Caki2 (cell line): ENCODE data around the gene AGXT2. TPM values are rescaled to one million over a fixed set of nuclear protein-coding genes. Genes with fewer than 3 reads are reported as not detected.
"Not testable (repeated sequence)": the region's sequence is repeated elsewhere in the genome, so short reads cannot be mapped to it uniquely, and the experiment has no call there.

Source experiments
- DNase-seq: peaks from one replicate; pipeline ENCODE4 v3.0.0-alpha.2; 2015; ENCODE audit warnings: low read depth
- in situ Hi-C: cut with HindIII; loops from 2 replicates; pipeline ENCODE4 v1.10.0; 2016; ENCODE audit warnings: low sequenced_read_pairs, low pct_unique_long_range_greater_than_20kb, mixed read lengths
- total RNA-seq: library from RNA; depleted of rRNA; stranded (reverse); fragments of >200 nt; shearing (Covaris generic); gene quantifications from 2 replicates; pipeline ENCODE4 v1.2.3, GENCODE V29; 2014; ENCODE audit warnings: low replicate concordance

Gene AGXT2
- total RNA-seq, 1 experiment from 2014 or later = not detected

DNA sequence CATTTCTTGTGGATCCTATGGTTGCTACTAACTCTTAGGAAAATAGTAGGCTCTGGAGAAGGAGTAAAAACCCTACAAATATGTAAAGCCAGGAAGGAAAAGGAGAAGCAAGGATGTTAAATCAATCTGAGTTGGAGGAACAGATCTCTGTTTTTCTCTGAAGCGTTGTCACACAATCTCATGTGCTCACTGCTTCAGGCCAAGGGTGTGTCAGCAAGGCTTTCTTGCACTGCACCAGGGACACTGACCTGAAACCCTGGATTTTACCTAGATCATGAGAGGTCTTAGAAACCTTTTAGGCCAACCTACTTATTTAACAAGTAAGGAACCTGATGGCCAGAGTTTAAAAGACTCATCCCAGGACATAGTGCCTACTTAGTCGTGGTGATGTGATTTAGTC is 12.5 kb upstream of the AGXT2 start:
- DNase-seq = no peak
- in situ Hi-C loops = no loop called here

DNA sequence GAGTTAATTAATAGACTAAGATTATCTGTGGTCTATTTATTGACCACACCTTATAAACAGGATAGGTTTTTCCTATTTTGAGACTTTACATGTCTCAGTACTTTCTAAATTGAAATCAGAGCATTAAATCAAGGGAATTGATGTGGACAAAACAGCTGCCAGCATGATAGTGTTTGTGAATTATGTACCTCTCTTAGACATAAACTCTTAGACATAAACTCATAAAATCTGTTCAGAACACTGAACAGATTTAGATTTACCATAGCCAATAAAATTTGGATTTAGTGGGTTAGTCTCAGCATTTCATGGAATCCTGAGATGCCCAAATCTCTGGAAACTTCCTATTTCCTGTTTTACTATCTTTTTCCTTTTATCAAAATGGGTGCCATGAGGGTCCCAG is 11.5 kb upstream of the AGXT2 start:
- DNase-seq = no peak

DNA sequence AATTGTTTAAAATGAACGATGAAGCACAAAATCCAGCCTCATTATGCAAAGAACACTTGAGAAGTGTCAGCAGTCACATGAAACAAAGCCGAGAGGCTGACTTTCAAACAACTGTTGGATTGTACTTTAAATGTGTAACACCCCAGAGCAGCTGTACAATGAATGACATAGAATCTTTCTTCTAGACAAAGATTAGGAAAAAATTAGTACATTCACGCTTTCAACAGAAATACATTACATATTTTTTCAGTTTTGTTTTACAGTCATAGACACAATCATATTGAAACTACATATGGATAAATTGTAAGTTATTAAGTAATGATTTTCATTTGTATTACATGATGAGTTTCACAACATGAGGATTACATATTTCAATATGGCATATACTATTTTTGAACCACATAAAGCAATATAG is 10.6 kb upstream of the AGXT2 start:
- in situ Hi-C loops = no loop called here
- DNase-seq = no peak

More for the DNA sequence above, 11.5 kb upstream of the AGXT2 start:
- in situ Hi-C loops = no loop called here

DNA sequence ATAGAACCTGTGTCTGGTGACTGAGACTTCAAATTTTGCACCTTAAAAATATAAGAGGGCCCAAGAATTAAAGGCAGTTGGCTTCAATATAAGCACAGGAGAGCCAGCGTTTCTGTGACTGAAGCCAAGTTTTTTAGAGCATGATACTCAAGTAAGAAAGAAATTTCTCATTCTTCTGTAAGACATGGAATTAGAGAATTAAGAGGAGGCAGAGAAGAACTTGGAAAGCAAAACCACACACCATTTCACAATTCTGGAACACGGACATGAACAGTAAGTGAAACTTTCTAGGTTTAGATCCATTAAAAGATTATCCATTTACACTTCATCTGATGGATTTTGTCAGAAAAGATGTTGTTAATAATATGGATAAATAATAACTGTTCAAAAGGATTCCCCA is 8.9 kb upstream of the AGXT2 start:
- no peak for DNase-seq
- in situ Hi-C loops = no loop called here

DNA sequence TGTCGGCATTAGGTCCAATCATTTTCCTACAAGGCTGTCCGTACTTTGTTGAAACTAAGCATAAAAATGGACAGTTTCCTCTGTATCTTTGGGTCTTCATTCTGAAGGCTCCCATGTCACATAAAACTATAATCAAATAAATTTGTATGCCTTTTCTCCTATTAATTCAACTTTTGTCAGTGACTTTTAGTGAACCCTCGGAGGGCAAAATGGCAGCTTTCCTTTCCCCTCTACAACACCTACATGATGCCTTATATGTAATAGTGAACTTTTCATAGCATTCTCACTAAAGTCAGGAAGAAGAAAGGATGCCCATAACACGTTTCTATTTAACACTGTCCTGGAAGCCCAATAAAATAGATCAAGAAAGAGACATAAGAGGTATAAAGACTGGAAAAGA is 5.1 kb upstream of the AGXT2 start:
- DNase-seq = no peak
- in situ Hi-C loops = no loop called here

DNA sequence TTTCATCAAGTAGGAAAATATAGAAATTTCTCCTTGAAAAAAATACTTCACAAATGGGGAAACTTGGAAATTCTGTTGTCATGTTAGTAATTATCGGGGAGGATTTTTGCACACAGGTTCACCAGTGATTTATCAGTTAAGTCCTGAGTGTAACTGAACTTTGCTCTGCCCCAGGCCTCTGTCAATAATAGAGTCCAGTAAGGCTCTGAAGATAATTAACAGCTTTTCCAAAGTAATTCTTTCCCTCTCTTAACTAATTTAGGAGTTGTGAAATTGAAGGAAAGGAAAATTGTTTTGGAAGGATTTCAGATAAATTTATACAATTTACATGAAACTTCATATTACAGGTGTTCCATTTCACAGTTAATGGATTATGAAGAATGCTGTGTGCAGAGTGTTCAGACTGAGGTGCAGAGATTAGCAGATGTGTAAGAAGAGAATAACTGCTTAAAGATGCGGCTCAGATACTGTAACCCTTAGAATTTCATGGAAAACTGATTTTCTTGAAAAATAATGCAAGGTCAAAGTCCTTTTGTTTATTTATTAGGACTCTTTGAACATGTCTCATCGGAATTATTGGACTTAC is 2.9 kb upstream of the AGXT2 start:
- DNase-seq = no peak
- in situ Hi-C loops = no loop called here

DNA sequence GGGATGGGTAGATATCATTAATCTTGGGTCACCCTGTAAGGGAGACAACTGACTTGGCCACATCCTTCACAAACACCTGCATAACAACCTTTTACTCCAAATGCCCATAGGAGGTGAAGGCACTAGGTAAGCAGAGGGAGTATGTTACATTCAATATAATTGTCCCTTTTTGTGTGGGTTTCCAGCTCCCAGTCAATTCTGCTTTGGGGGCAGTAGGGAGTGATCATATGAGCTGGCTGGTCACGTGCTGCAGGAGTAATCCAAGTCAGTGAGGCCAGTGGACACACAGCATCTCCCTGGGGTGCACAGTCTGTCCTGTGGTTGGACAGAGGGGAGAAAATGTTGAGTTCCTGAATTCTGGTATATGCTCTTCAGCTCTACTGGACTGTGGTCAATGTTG is 1.2 kb upstream of the AGXT2 start:
- DNase-seq = no peak

DNA sequence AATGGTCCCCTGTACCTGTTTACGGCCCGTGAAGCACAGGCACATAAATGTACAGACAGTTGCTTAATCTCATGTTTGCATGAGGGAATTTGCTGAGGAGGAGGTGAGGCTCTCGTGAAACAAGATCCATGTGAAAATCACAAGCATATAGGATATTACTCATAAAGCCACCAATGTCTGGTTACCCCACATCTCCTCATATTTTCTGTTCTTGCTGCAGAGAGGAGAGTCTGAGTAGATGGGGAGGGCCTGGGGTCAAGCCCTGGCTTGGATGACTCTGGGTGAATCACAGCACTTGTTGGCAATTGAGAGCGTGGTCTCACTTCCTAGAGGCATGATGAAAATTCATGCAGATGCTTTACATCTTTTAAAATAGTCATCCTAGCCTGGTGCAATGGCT is 975 bp downstream of the AGXT2 start:
- DNase-seq = no peak
- in situ Hi-C loops = no loop called here

More for the DNA sequence above, 1.2 kb upstream of the AGXT2 start:
- in situ Hi-C loops = no loop called here

DNA sequence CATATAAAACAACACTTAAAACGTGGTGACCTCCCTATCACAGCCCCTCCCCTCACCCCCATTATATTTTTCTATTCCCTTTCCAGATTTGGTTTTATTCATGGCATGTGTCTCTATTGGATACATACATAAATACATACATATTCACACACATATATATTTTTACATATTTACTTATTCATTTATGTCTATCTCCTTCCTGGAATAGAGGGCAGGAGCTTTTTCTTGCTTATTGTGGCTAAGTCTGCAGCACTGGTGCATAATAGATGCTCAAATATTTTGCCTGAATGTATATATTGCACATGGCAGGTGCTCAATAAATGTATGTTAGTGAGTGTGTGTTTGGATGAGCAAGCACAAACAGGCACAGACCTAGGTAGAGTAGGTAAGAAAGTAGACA is 2.5 kb downstream of the AGXT2 start:
- in situ Hi-C loops = no loop called here
- no peak for DNase-seq

DNA sequence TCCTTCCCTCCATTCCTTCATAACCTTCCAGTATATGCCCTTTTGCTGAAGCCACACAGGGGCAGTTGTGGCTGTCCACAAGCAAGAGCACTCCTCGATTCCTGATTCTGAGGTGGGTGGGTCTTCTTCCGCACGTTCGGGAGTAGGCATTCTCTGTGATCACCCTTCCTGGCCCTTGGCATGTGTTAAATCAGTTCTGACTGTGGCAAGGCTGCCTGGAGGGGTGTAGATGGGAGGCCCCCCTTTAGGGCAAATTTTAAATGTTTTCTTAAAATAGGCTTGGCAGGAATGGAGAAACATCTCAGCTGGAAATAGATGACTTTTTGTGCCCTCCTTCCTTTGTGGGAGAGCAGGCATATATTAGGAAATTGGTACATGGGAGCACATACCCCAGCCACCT is 3.1 kb downstream of the AGXT2 start:
- DNase-seq = no peak
- in situ Hi-C loops = no loop called here

DNA sequence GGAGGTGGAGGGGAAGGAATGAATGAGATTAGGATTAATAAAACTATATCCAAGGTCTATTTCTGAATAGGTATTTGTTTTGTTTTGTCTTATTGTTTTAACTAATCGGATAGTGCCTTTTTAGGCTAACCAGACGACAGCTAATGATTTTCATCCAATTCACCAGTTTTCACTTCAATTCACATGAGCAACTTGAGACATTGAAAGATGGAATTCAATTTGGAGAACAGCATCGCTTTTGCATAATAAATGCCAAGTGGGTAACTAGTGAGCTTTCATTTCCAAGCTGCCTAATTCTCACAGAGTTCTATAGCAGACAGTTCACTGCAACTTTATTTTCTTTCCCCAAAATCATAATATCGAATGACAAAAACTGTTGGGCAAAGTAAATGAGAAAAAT is 5.0 kb downstream of the AGXT2 start:
- in situ Hi-C loops = no loop called here
- no peak for DNase-seq

DNA sequence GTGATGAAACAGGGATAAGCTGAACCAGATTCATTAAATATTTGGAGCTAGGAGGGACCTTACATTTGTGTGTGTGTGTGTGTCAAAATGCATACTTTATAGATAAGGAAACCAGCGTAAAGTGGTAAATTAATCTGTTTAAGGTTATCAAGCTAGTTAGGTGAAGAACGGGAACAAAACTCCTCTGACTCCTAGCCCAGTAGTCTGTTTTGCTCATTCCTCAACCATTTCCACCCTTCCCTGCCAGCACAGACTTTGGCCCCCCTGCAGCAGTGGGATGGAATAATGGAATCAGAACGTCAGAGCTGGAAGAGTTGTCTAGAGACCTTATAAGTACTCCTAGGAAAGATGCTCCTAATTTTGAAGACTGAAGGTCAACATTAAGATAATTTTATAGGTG is 6.5 kb downstream of the AGXT2 start:
- DNase-seq = no peak
- in situ Hi-C loops = no loop called here

DNA sequence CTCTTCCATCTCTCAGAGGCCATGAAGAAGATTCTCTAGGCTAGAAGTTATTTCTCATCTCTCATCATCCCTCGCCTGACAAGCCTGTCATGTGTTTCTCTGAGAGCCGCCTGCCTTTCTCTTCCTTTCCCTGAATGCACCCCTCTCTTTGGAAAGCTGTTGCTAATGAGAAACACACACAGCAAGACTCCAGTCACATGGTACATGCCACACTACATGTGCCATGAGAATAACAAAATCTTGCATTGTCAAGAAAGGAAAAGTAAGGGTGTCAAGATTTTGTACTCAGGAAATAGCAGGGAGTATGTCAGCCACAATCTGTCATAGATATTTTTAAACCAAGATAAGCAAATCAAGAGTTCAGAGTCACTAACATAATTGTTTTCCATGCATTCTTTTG is 8.9 kb downstream of the AGXT2 start:
- in situ Hi-C loops = no loop called here
- no peak for DNase-seq

DNA sequence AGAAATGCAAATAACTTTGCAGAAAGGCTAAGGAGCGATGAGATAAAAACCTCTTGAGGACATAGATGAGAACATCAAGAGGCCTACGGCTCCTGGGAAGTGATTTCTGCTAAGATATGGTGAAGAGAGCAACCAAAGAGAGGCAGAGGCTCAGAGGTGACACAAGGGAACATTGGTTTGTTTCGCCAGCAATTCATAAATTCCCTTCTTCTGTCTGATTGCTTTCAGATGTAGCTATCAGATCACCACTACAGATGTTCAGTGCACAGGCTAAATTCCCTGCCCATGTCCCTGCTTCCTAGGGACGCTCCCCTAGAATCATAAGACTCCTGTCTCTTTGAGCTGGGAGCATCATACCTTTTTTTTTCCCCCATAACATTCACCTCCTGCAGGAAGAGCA is 11.2 kb downstream of the AGXT2 start:
- in situ Hi-C loops = no loop called here
- DNase-seq = no peak

DNA sequence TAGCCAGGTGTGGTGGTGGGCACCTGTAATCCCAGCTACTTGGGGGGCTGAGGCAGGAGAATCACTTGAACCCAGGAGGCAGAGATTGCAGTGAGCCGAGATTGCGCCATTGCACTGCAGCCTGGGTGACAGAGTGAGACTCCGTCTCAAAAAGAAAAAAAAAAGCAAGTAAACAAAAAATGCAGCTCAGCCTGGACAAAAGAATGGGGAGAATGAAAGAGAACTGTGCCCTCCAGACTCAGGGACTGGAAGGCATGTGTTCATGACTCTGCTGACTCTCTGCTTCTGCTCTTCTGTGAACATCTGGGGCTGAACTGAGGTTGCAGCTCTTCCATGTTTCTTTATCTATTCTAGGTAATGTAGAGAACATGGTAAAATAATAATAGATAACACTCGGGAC is 11.8 kb downstream of the AGXT2 start:
- DNase-seq, in situ Hi-C loops: not testable (repeated sequence)

DNA sequence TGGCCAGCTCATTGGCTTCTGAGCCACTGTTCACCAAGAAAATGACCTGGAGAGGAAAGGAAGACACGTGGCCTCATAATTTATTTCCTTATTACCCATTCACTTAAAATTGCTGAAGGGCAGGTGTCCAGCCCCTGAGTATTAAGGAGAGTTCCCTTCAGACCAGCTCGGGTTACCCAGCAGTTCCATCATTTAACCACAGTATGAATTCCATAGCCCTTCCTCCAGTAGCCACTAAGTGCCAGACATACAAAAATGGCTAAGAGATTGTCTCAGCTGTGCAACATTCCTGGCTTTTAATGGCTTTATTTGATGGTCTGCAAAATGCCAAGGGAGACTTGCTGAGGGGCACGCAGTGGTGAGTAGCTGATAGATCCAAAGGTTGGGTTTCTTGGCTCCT is 12.5 kb downstream of the AGXT2 start:
- in situ Hi-C loops = no loop called here
- no peak for DNase-seq

DNA sequence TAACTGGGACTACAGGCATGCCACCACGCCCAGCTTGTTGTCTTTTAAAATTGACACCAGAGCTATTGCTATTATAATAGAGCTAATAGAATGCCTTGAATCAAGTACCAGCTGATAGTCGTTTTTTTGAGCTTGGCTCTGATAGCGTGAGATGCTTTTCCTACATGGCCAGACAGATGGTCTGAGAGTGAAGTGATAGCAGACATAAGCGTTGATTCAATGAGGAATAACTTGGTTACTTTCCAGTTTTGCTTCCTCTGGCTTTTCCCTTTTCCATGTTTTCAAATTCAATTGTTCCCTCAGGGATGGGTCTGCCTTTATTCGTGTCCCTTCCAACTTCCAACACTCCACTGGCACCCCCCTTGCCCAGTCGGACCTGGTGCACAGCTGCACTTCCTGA is 15.4 kb downstream of the AGXT2 start:
- in situ Hi-C loops = no loop called here

DNA sequence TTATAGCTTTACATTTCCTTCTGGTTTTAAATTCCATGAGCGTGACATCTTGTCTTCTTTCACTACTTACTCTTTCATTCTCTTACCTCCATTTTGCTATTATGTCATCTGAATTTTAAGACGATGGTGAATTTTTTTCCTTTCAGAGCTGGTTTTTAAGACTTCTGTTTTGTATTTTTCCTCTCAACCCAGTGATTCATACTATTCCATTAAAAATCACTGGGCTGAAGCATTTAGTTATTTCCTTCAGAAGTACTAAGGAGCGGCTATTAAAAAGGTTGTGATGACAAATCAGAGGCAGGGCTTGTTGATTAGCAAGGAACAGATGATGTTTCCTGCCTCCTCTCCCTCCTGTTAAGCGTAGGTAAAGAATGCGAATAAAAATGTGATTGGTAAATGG is 16.5 kb downstream of the AGXT2 start:
- DNase-seq = peak; percentile 16
- in situ Hi-C loops = no loop called here

More for the DNA sequence above, 15.4 kb downstream of the AGXT2 start:
- DNase-seq = no peak

DNA sequence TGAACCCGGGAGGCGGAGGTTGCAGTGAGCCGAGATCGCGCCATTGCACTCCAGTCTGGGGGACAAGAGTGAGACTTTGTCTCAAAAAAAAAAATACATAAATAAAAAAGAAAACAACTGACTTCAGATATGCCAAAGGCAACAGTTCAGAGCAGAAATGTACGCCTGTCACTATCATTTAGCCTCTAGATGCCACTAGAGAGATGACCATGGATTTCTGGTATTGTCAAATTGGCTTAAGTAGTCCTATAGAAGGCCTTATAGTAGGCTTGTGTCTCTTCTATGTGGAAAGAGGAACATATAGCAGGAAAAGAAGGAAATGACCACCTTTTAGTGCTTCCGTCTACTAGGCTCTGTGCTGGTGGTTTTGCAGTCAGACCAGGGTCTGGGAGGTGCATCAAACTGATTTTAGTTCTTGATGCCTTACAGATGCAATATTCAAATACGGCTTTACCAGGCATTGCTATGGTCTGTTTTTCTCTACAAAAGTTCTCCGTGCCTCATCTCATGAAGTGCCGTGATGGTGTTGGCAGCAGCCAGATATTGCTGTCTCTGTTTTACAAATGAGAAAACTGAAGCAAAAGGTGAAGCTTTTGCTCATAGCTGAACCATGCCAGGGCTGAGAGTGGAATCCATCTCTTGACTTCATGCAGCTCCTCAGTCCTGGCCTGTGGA is 17.2 kb downstream of the AGXT2 start:
- no peak for DNase-seq
- in situ Hi-C loops = no loop called here

DNA sequence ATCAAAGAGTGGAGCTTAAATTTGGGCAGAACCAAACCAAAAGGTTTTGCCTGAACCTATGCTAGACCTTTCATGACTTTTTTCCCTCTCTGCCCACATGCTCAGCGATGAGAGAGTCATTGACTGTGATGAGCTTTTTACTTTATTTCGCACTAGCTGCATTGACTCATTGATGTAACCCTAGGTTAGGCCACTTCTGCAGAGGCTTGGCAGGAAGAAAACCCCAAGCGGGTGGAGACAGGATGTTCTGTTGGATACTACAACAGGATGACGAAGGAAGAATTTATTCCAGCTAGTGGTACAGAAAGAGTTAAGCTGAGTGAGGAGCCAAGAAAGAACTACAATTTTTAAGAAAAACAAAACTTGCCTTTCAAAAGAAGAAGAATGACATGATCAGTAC is 18.4 kb downstream of the AGXT2 start:
- in situ Hi-C loops = no loop called here
- no peak for DNase-seq
